ENCODE data around the gene COL11A2. TPM values are rescaled to one million over a fixed set of nuclear protein-coding genes. Genes with fewer than 3 reads are reported as not detected.

Gene COL11A2
- polyA plus RNA-seq, 3 donors, result 4.2 to 7.3 (median 5.0) TPM

Other genes starting within 250 kb of the COL11A2 start
- gene HLA-DMA, start 239.4 kb downstream of the COL11A2 start, polyA plus RNA-seq (ENCODE audit: insufficient read length in 3 of 3), result 10 to 100 TPM; 13.9 to 24.6 (median 22.5) TPM
- gene BRD2, start 223.9 kb downstream of the COL11A2 start, polyA plus RNA-seq (ENCODE audit: insufficient read length in 3 of 3), result 100 to 1,000 TPM; 298 to 338 (median 312) TPM
- 1 to 10 TPM; 3.8 to 4.8 (median 4.2) TPM for gene HLA-DOA, start 182.9 kb downstream of the COL11A2 start, polyA plus RNA-seq (ENCODE audit: insufficient read length in 3 of 3)
- gene HLA-DPA1, start 118.8 kb downstream of the COL11A2 start, polyA plus RNA-seq (ENCODE audit: insufficient read length in 3 of 3), result 10 to 100 TPM in 2 of 3 donors, 1 to 10 TPM in 1; 8.6 to 32.9 (median 19.7) TPM
- gene HLA-DPB1, start 116.5 kb downstream of the COL11A2 start, polyA plus RNA-seq (ENCODE audit: insufficient read length in 3 of 3), result 10 to 100 TPM; 10.7 to 26.6 (median 20.8) TPM
- gene RXRB, start 8.2 kb upstream of the COL11A2 start, polyA plus RNA-seq (ENCODE audit: insufficient read length in 3 of 3), result 10 to 100 TPM; 51.1 to 64.5 (median 61.0) TPM
- gene SLC39A7, start 8.4 kb upstream of the COL11A2 start, polyA plus RNA-seq (ENCODE audit: insufficient read length in 3 of 3), result 100 to 1,000 TPM; 101 to 130 (median 109) TPM
- gene HSD17B8, start 12.2 kb upstream of the COL11A2 start, polyA plus RNA-seq (ENCODE audit: insufficient read length in 3 of 3), result 10 to 100 TPM; 24.4 to 28.5 (median 28.2) TPM
- 10 to 100 TPM; 49.2 to 68.5 (median 62.5) TPM for gene RING1, start 16.0 kb upstream of the COL11A2 start, polyA plus RNA-seq (ENCODE audit: insufficient read length in 3 of 3)
- gene VPS52, start 79.4 kb upstream of the COL11A2 start, polyA plus RNA-seq (ENCODE audit: insufficient read length in 3 of 3), result 10 to 100 TPM; 69.2 to 99.3 (median 74.0) TPM
- 1,000 to 10,000 TPM; 2,982 to 3,472 (median 3,206) TPM for gene RPS18, start 79.6 kb upstream of the COL11A2 start, polyA plus RNA-seq (ENCODE audit: insufficient read length in 3 of 3)
- gene B3GALT4, start 84.7 kb upstream of the COL11A2 start, polyA plus RNA-seq (ENCODE audit: insufficient read length in 3 of 3), result 1 to 10 TPM; 2.6 to 5.1 (median 4.4) TPM
- gene WDR46, start 96.8 kb upstream of the COL11A2 start, polyA plus RNA-seq (ENCODE audit: insufficient read length in 3 of 3), result 10 to 100 TPM; 57.3 to 72.6 (median 66.4) TPM
- gene PFDN6, start 97.1 kb upstream of the COL11A2 start, polyA plus RNA-seq (ENCODE audit: insufficient read length in 3 of 3), result 10 to 100 TPM; 70.4 to 77.0 (median 76.8) TPM
- gene RGL2, start 106.5 kb upstream of the COL11A2 start, polyA plus RNA-seq (ENCODE audit: insufficient read length in 3 of 3), result 100 to 1,000 TPM; 103 to 134 (median 113) TPM
- 10 to 100 TPM; 33.7 to 47.7 (median 34.5) TPM for gene TAPBP, start 121.6 kb upstream of the COL11A2 start, polyA plus RNA-seq (ENCODE audit: insufficient read length in 3 of 3)
- gene ZBTB22, start 125.3 kb upstream of the COL11A2 start, polyA plus RNA-seq (ENCODE audit: insufficient read length in 3 of 3), result 10 to 100 TPM; 19.8 to 28.3 (median 23.2) TPM
- gene DAXX, start 130.5 kb upstream of the COL11A2 start, polyA plus RNA-seq (ENCODE audit: insufficient read length in 3 of 3), result 10 to 100 TPM; 46.9 to 63.6 (median 61.5) TPM
- gene KIFC1, start 199.4 kb upstream of the COL11A2 start, polyA plus RNA-seq (ENCODE audit: insufficient read length in 3 of 3), result 10 to 100 TPM; 37.0 to 50.3 (median 46.5) TPM
- gene PHF1, start 218.5 kb upstream of the COL11A2 start, polyA plus RNA-seq (ENCODE audit: insufficient read length in 3 of 3), result 10 to 100 TPM; 57.8 to 82.8 (median 68.8) TPM
- gene CUTA, start 225.6 kb upstream of the COL11A2 start, polyA plus RNA-seq (ENCODE audit: insufficient read length in 3 of 3), result 100 to 1,000 TPM; 226 to 254 (median 240) TPM
- 10 to 100 TPM; 32.6 to 51.5 (median 33.5) TPM for gene SYNGAP1, start 227.6 kb upstream of the COL11A2 start, polyA plus RNA-seq (ENCODE audit: insufficient read length in 3 of 3)

Measured in renal cortex interstitium (tissue), 3 donors.